Lung (tissue), 12 donors: ENCODE results near the gene RPS2. TPM values are rescaled to one million over a fixed set of nuclear protein-coding genes. Genes with fewer than 3 reads are reported as not detected.
A peak's percentile ranks its signal among the peaks of the same experiment; 100 is the strongest.
"Not testable (repeated sequence)": the region's sequence is repeated elsewhere in the genome, so short reads cannot be mapped to it uniquely, and the experiment has no call there.

Experiments
- ATAC-seq: fragments of 200-7000 bp; cut with Tn5 transposase; one replicate; pipeline ENCODE4 v1.9.1; 2020; ENCODE audit warnings: moderate number of reproducible peaks; ENCODE audit not compliant: insufficient read depth, low FRiP score
- DNase-seq, 3 donors: peaks; one replicate each; pipeline ENCODE4 v3.0.0-alpha.2; 2013 to 2017
- H3K27ac ChIP-seq, 2 donors: one replicate each; pipeline ENCODE4 v1.5.1; 2013; ENCODE audit warnings: mild to moderate bottlenecking in 2 of 2, moderate library complexity in 2 of 2, control low read depth in 1 of 2, inconsistent platforms in 1 of 2, low read depth in 1 of 2, low read length in 1 of 2
- H3K27me3 ChIP-seq, 3 donors: one replicate each; pipeline ENCODE4 v1.5.1; 2013; ENCODE audit warnings: low read length in 2 of 3; ENCODE audit not compliant: control insufficient read depth in 3 of 3, insufficient read depth in 3 of 3
- H3K36me3 ChIP-seq, 4 donors: one replicate each; pipeline ENCODE4 v1.5.1; 2013; ENCODE audit warnings: low read length in 4 of 4, mild to moderate bottlenecking in 1 of 4, moderate library complexity in 1 of 4; ENCODE audit not compliant: control insufficient read depth in 4 of 4, insufficient read depth in 4 of 4
- H3K4me1 ChIP-seq, 5 donors: one replicate each; pipeline ENCODE4 v1.5.1; 2013; ENCODE audit warnings: low read length in 5 of 5, mild to moderate bottlenecking in 2 of 5, moderate library complexity in 1 of 5; ENCODE audit not compliant: control insufficient read depth in 5 of 5, insufficient read depth in 5 of 5
- H3K4me3 ChIP-seq: one replicate; pipeline ENCODE4 v1.5.1; 2013; ENCODE audit warnings: mild to moderate bottlenecking, control low read depth, moderate library complexity
- H3K9ac ChIP-seq, 2 donors: one replicate each; pipeline ENCODE4 v1.5.1; 2013; ENCODE audit warnings: low read length in 2 of 2, control low read depth in 1 of 2; ENCODE audit not compliant: insufficient read depth in 1 of 2
- H3K9me3 ChIP-seq, 4 donors: one replicate each; pipeline ENCODE4 v1.5.1; 2013; ENCODE audit warnings: low read length in 3 of 4, mild to moderate bottlenecking in 1 of 4, moderate library complexity in 1 of 4; ENCODE audit not compliant: control insufficient read depth in 4 of 4, insufficient read depth in 3 of 4
- WGBS, 2 donors: extraction: QIAGEN DNeasy Blood & Tissue Kit; methylation state at CpG; one replicate each; pipeline ENCODE4 v1.1.7; 2013; 5-methylcytosine and 5-hydroxymethylcytosine counted together
- polyA plus RNA-seq, 2 donors: library from polyadenylated mRNA; stranded (reverse); fragments of 200-250 nt; gene quantifications; one replicate each; pipeline ENCODE4 v1.2.1, GENCODE V29; 2013
- total RNA-seq, 2 donors: library from RNA; depleted of rRNA in 1 of 2; stranded (reverse); fragments of >200 nt in 1 of 2; gene quantifications; one replicate each; pipeline ENCODE4 v1.2.1, GENCODE V29; 2014 to 2021
- TF ChIP-seq, protein P1 (sequence below): IDR thresholded peaks from 2 replicates; pipeline ENCODE4 v1.5.1; 2012; ENCODE audit warnings: mild to moderate bottlenecking; ENCODE audit errors: control extremely low read depth, extremely low read depth
- donor health status: control.
- donor health status: control.
- donor health status: Bipolar disorder and iron deficiency.
- donor health status: healthy.
- donor health status: DM: yes; HTN: yes; CAD: no.

Gene RPS2
- total and polyA plus RNA-seq, 4 donors: 1,331 to 5,214 (median 2,779) TPM

- no peak overlapping the region for H3K9ac ChIP-seq
- H3K4me3 ChIP-seq: no peak overlapping the region
- ATAC-seq (no peak), DNase-seq (no peak)
- no peaks in the 10 kb centered on the region for H3K36me3 ChIP-seq
- TF ChIP-seq, protein P1, sequence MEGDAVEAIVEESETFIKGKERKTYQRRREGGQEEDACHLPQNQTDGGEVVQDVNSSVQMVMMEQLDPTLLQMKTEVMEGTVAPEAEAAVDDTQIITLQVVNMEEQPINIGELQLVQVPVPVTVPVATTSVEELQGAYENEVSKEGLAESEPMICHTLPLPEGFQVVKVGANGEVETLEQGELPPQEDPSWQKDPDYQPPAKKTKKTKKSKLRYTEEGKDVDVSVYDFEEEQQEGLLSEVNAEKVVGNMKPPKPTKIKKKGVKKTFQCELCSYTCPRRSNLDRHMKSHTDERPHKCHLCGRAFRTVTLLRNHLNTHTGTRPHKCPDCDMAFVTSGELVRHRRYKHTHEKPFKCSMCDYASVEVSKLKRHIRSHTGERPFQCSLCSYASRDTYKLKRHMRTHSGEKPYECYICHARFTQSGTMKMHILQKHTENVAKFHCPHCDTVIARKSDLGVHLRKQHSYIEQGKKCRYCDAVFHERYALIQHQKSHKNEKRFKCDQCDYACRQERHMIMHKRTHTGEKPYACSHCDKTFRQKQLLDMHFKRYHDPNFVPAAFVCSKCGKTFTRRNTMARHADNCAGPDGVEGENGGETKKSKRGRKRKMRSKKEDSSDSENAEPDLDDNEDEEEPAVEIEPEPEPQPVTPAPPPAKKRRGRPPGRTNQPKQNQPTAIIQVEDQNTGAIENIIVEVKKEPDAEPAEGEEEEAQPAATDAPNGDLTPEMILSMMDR: no peak
- peaks cover 0 to 6% (median 0%) of the 10 kb centered on the region in 5 donors for H3K4me1 ChIP-seq
- peaks cover 7 to 51% (median 46%) of the 10 kb centered on the region in 3 donors for H3K27me3 ChIP-seq
- WGBS, 2 donors: 78 to 84% methylated on average over 8 of the region's 8 CpGs
- peaks cover 0 to 2% (median 0%) of the 10 kb centered on the region in 4 donors for H3K9me3 ChIP-seq
- no peak overlapping the region for H3K27ac ChIP-seq
These were observed 42.3 kb downstream of the RPS2 start for GRCh38 chr16:1922357-1922756.

- Histone ChIP-seq H3K4me3 (no peak overlapping the region), H3K9ac (no peak overlapping the region), H3K9me3 (peaks cover 0 to 4% (median 0%) of the 10 kb centered on the region in 4 donors), H3K36me3 (no peaks in the 10 kb centered on the region), H3K27ac (no peak overlapping the region), H3K27me3 (peaks cover 7 to 66% (median 55%) of the 10 kb centered on the region in 3 donors), H3K4me1 (peaks cover 0 to 6% (median 0%) of the 10 kb centered on the region in 5 donors)
- WGBS, 2 donors: 12 to 13% methylated on average over 15 of the region's 15 CpGs
- ATAC-seq (peak; percentile 34), DNase-seq (peak in 1 of 3 donors; percentile 31)
- TF ChIP-seq, protein P1: no peak
These were observed 43.9 kb downstream of the RPS2 start for GRCh38 chr16:1920727-1921171.

- H3K4me1 ChIP-seq, H3K9me3 ChIP-seq, H3K9ac ChIP-seq, H3K27ac ChIP-seq, ATAC-seq, H3K4me3 ChIP-seq, H3K36me3 ChIP-seq, DNase-seq: not testable (repeated sequence)
- WGBS, 2 donors: 68 to 75% methylated on average over 21 of the region's 21 CpGs
- H3K27me3 ChIP-seq: peaks cover 7 to 68% (median 55%) of the 10 kb centered on the region in 3 donors
These were observed 44.5 kb downstream of the RPS2 start for GRCh38 chr16:1920122-1920521.

DNA sequence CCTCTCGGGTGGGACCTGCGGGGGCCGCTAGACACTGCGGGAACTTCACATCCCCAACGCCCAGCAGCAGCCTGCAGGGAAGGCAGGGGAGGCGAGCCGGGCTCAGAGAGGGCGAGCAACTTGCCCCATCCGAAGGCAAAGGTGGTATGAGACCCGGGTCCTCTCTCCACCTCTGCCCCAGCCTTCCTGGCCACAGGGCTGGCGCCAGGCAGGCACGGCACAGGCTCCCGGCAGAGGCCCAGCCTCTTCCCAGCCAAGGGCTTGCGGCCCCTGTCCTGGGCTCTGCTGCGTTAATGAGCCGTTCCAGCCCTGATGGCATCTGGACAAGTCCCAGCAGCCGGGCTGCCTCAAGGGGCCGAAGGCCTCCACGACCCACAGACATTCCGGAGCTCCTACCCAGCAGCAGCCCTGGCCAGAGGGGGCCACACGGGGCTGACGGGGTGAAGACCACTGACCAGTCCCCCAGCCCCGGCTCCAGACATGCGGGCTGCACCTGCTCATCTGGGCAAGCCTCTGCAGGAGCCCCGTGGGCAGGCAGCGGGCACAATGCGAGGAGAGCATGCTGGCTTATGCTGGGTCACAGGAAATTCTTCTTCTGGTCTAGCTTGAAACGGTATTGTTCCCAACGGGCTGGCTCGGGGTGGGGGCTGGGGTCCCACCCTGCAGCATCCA, 45.2 kb downstream of the RPS2 start:
- TF ChIP-seq, protein P1: no peak
- Histone ChIP-seq H3K27me3 (peaks cover 7 to 65% (median 57%) of the 10 kb centered on the region in 3 donors), H3K9ac (no peak overlapping the region), H3K4me3 (no peak overlapping the region), H3K4me1 (peaks cover 0 to 6% (median 0%) of the 10 kb centered on the region in 5 donors), H3K27ac (no peak overlapping the region), H3K36me3 (no peaks in the 10 kb centered on the region), H3K9me3 (peaks cover 0 to 4% (median 0%) of the 10 kb centered on the region in 4 donors)
- no peak for ATAC-seq
- 39 to 47% methylated on average over 29 to 30 of the region's 30 CpGs for WGBS, 2 donors
- DNase-seq: no peak
